DOHH2 (cell line): ENCODE results near the gene MEIOB.

Source experiments
- H3F3A ChIP-seq: fragments of 200-600 bp; sonication (generic), shearing (Covaris generic); 2 replicates; pipeline ENCODE4 v1.6.0; 2016; ENCODE audit warnings: antibody characterized with exemption, mild to moderate bottlenecking; ENCODE audit not compliant: control insufficient read depth, insufficient read depth
- H3K27ac ChIP-seq: fragments of 200-600 bp; sonication (generic); 2 replicates; pipeline ENCODE4 v1.5.1; 2014; ENCODE audit warnings: low read depth, mild to moderate bottlenecking, low read length, moderate library complexity
- H3K27me3 ChIP-seq: fragments of 200-600 bp; sonication (generic); 2 replicates; pipeline ENCODE4 v1.6.1; 2014; ENCODE audit warnings: mild to moderate bottlenecking, low read length, mixed read lengths; ENCODE audit not compliant: control insufficient read depth
- H3K36me3 ChIP-seq: fragments of 200-600 bp; sonication (generic); 2 replicates; pipeline ENCODE4 v1.6.1; 2014; ENCODE audit warnings: mild to moderate bottlenecking, low read length, moderate library complexity, mixed read lengths; ENCODE audit not compliant: control insufficient read depth
- H3K4me1 ChIP-seq: fragments of 200-600 bp; sonication (generic); 2 replicates; pipeline ENCODE4 v1.6.1; 2014; ENCODE audit warnings: mild to moderate bottlenecking, low read length, mixed read lengths; ENCODE audit not compliant: control insufficient read depth
- H3K4me2 ChIP-seq: fragments of 200-600 bp; sonication (generic); 2 replicates; pipeline ENCODE4 v1.6.0; 2014; ENCODE audit warnings: mild to moderate bottlenecking, low read length, moderate library complexity
- H3K4me3 ChIP-seq: fragments of 200-600 bp; sonication (generic); 2 replicates; pipeline ENCODE4 v1.5.1; 2014; ENCODE audit warnings: mild to moderate bottlenecking, low read length, mixed read lengths
- H3K79me2 ChIP-seq: fragments of 200-600 bp; sonication (generic); 2 replicates; pipeline ENCODE4 v1.6.1; 2014; ENCODE audit warnings: mild to moderate bottlenecking, low read length, mixed read lengths; ENCODE audit not compliant: control insufficient read depth
- H3K9me2 ChIP-seq: fragments of 200-600 bp; sonication (generic); replicated peaks from 2 replicates; pipeline ENCODE4 v1.6.1; 2014; ENCODE audit warnings: mild to moderate bottlenecking, low read length, mixed read lengths; ENCODE audit not compliant: control insufficient read depth
- H3K9me3 ChIP-seq: fragments of 200-600 bp; sonication (generic); 2 replicates; pipeline ENCODE4 v1.6.1; 2014; ENCODE audit warnings: antibody characterized with exemption, low read length, mixed read lengths; ENCODE audit not compliant: control insufficient read depth, insufficient read depth
- H4K20me1 ChIP-seq: fragments of 200-600 bp; sonication (generic); 2 replicates; pipeline ENCODE4 v1.6.0; 2014; ENCODE audit warnings: low read depth, mild to moderate bottlenecking, antibody characterized with exemption, low read length, moderate library complexity; ENCODE audit not compliant: control insufficient read depth, insufficient read depth
- CTCF ChIP-seq: fragments of 200-600 bp; sonication (generic); IDR thresholded peaks from one replicate; pipeline ENCODE4 v1.5.1; 2014; ENCODE audit warnings: antibody characterized with exemption, mild to moderate bottlenecking, low read depth, low read length; ENCODE audit not compliant: poor library complexity, severe bottlenecking
- EZH2phosphoT487 ChIP-seq: fragments of 200-600 bp; sonication (generic); IDR thresholded peaks from 2 replicates; pipeline ENCODE4 v1.6.1; 2017; ENCODE audit warnings: borderline replicate concordance, mild to moderate bottlenecking, antibody characterized with exemption, low read length, moderate library complexity, mixed read lengths

The MEIOB gene

GRCh38 chr16:1912215-1912543 lies 40.2 kb upstream of the MEIOB start:
- Histone ChIP-seq H3K9me2 (no peaks in the 10 kb centered on the region), H3K79me2 (no peaks in the 10 kb centered on the region), H3K4me1 (no peaks in the 10 kb centered on the region), H3F3A (no peaks in the 10 kb centered on the region), H3K27ac (no peak overlapping the region), H4K20me1 (no peaks in the 10 kb centered on the region), H3K4me3 (no peak overlapping the region), H3K4me2 (no peak overlapping the region), H3K27me3 (no peaks in the 10 kb centered on the region; the same call in 1 of the 2 replicates), H3K36me3 (no peaks in the 10 kb centered on the region), H3K9me3 (no peaks in the 10 kb centered on the region)
- no peak for TF ChIP-seq CTCF
- no peak for TF ChIP-seq EZH2phosphoT487

GRCh38 chr16:1911467-1912214 lies 39.7 kb upstream of the MEIOB start:
- H3K9me3 ChIP-seq: no peaks in the 10 kb centered on the region
- TF ChIP-seq CTCF: no peak
- no peaks in the 10 kb centered on the region for H3K79me2 ChIP-seq
- no peaks in the 10 kb centered on the region for H3K9me2 ChIP-seq
- H3K36me3 ChIP-seq: no peaks in the 10 kb centered on the region
- no peaks in the 10 kb centered on the region for H3F3A ChIP-seq
- no peaks in the 10 kb centered on the region for H3K4me1 ChIP-seq
- H3K4me3 ChIP-seq: no peak overlapping the region
- no peak overlapping the region for H3K27ac ChIP-seq
- no peaks in the 10 kb centered on the region for H4K20me1 ChIP-seq
- no peak overlapping the region for H3K4me2 ChIP-seq
- H3K27me3 ChIP-seq: no peaks in the 10 kb centered on the region; the same call in 1 of the 2 replicates

- H3K36me3 ChIP-seq: no peaks in the 10 kb centered on the region
- no peaks in the 10 kb centered on the region for H3K9me3 ChIP-seq
- no peaks in the 10 kb centered on the region for H3K79me2 ChIP-seq
- no peak overlapping the region for H3K4me2 ChIP-seq
- H3K4me3 ChIP-seq: no peak overlapping the region
- no peaks in the 10 kb centered on the region for H4K20me1 ChIP-seq
- H3K27me3 ChIP-seq: no peaks in the 10 kb centered on the region
- no peaks in the 10 kb centered on the region for H3K9me2 ChIP-seq
- no peak overlapping the region for H3K27ac ChIP-seq
- no peaks in the 10 kb centered on the region for H3F3A ChIP-seq
- no peak for TF ChIP-seq EZH2phosphoT487
- no peak for TF ChIP-seq CTCF
- H3K4me1 ChIP-seq: peaks cover 6% of the 10 kb centered on the region
These were observed 37.7 kb upstream of the MEIOB start for GRCh38 chr16:1909561-1910231.
